HL-60 (cell line): ENCODE data around the gene BCO1.

Experiments
- CTCF ChIP-seq: IDR thresholded peaks from one replicate; pipeline ENCODE4 v1.5.1; 2011; ENCODE audit warnings: low read length, control low read depth, inconsistent platforms; ENCODE audit not compliant: insufficient read depth
- GABPA ChIP-seq: IDR thresholded peaks from 2 replicates; pipeline ENCODE4 v1.6.1; 2012; ENCODE audit warnings: low read depth
- POLR2AphosphoS5 ChIP-seq: IDR thresholded peaks from 2 replicates; pipeline ENCODE4 v1.6.1; 2012; ENCODE audit warnings: low read depth
- REST ChIP-seq: IDR thresholded peaks from 2 replicates; pipeline ENCODE4 v1.6.1; 2012; ENCODE audit warnings: low read depth; ENCODE audit not compliant: insufficient replicate concordance
- SPI1 ChIP-seq: IDR thresholded peaks from 2 replicates; pipeline ENCODE4 v1.6.1; 2012; ENCODE audit warnings: low read depth, mild to moderate bottlenecking, borderline replicate concordance

- TF ChIP-seq REST (no peak), CTCF (no peak), POLR2AphosphoS5 (no peak), GABPA (no peak), SPI1 (no peak)
Measured at GRCh38 chr16:81318711-81319110, 80.2 kb downstream of the BCO1 start.
